HL-60 (cell line): ENCODE results near the gene HLA-DQA2.

ENCODE experiments used
- CTCF ChIP-seq: IDR thresholded peaks from one replicate; pipeline ENCODE4 v1.5.1; 2011; ENCODE audit warnings: low read length, control low read depth, inconsistent platforms; ENCODE audit not compliant: insufficient read depth
- GABPA ChIP-seq: IDR thresholded peaks from 2 replicates; pipeline ENCODE4 v1.6.1; 2012; ENCODE audit warnings: low read depth
- POLR2AphosphoS5 ChIP-seq: IDR thresholded peaks from 2 replicates; pipeline ENCODE4 v1.6.1; 2012; ENCODE audit warnings: low read depth
- REST ChIP-seq: IDR thresholded peaks from 2 replicates; pipeline ENCODE4 v1.6.1; 2012; ENCODE audit warnings: low read depth; ENCODE audit not compliant: insufficient replicate concordance
- SPI1 ChIP-seq: IDR thresholded peaks from 2 replicates; pipeline ENCODE4 v1.6.1; 2012; ENCODE audit warnings: low read depth, mild to moderate bottlenecking, borderline replicate concordance

GRCh38 chr6:32794510-32794909, 53.3 kb downstream of the HLA-DQA2 start:
- TF ChIP-seq POLR2AphosphoS5 = no peak
- no peak for TF ChIP-seq CTCF
- no peak for TF ChIP-seq REST
- TF ChIP-seq GABPA = no peak
- TF ChIP-seq SPI1 = peak; percentile 96
